HG02981 (cell line): Measurements from ENCODE around the gene TMEM176B.
"Not testable (repeated sequence)": the region's sequence is repeated elsewhere in the genome, so short reads cannot be mapped to it uniquely, and the experiment has no call there.

Source experiments
- ATAC-seq: cut with Tn5 transposase; IDR thresholded peaks from one replicate; pipeline ENCODE4 v1.9.1; 2021; ENCODE audit warnings: mild to moderate bottlenecking, moderate library complexity; ENCODE audit not compliant: unreplicated experiment

TMEM176B gene

DNA sequence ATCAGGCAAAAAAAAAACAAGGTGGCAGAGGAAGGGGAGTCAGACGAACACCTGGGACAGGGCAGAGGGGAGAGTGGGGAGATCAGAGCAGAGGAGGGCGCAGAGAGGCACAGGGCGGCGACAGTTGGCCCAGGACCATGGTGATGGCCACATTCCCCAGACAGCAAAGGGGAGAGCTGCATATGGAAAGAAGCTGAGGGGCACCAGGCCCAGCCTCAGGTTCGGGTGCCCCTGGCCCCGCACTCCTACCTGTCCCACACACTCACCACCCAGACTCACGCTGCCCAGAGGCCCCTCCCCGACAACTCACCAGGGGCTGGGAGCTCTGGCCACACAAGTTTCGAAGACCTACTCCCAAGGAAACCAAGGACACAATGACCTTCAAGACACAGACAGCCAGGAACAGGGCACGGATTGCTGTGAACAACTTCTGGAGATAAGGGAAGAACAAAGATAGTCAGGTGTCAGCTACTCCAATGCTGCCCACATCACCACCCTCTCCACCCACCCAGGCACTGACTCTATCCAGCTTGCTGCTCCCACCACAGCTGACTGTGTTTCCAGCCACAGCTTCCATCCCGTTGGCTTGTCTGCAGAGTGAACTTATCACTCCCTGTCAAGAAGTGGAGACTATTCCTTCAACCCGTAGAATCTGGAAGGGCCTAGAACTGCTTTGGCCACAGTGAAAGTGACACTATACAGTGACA is 8.3 kb downstream of the TMEM176B start:
- no peak for ATAC-seq

DNA sequence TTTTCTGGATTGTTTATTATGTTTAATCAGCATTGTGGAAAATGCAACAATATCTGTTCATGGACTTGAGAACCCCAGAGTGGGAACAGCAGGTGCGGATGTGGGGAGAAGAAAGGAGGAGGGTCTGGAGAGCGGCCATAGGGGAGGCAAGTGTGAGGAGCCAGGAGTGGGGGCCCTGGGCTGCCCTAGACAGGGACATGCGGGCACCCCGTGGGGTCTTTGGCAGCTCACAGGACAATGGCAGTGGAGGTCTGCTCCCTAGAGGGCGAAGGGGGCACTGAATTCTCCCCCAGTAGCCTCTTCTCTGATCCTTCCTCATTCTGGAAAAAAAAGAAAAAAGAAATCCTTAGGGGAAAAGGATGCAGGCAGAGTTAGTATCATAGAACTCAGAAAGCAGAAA is 8.9 kb downstream of the TMEM176B start:
- no peak for ATAC-seq

DNA sequence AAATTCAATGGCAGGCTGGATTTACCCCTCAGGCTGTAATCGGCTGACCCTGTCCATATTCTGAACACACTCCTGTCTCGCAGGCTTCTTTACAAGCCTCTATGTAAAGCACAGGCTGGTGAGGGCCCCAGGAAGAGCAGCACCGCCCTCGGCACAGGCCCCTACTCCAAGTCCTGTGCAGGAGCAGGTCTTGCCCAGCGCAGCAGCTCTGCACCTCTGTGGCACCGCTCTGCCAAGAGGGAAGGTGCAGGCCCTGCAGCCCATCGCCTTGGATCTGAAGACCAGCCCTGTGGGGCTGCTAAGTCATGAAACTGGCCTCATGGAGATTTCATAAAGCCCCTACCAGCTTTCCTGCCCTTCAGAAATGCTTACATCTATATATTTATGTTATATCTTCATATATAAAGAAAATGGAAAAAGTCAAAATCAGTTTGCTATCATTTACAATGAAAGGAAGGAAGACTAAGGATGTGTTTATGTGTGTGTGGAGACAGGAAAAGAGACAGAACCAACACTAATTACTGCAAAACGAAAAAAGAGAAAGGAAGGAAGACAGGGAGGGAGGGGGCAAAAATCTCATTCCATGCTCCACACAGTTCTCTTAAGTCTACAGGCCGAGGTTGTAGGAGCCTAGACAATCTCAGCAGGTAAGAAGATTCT is 9.6 kb downstream of the TMEM176B start:
- no peak for ATAC-seq

DNA sequence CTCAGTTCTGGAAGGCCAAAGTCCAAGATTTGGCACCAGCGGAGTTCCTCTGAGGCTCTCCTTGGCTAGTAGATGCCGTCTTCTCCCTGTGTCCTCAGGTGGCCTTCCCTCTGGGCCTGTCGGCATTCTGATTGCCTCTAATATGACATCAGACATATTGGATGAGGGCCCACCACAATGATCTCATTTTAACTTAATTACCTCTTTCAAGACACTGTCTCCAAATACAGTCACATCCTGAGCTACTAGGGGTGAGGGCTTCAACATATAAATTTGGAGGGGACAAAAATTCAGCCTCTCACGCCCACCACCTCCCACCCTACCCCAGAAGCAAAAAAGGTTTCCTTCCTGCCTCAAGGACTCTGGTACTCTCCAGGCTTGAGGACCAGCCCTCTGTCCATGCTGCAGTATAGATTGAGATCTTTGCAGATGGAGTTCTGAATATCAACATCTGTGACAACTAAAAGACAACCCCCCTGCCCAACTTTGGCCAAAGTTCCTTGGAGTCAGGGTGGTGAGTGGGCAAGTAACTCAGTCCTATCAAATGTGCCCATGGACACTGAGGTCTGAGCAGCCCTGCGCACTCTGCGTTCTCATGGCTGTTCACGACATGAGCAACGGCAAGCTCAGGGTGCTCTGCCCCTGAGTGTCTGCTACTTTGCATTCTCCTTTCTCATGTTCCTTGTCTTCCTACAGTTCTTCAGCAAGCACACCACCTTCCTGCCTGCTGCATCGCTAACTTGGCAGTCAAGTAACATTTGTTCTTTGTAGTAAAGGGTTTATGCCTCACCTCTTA is 11.5 kb downstream of the TMEM176B start:
- no peak for ATAC-seq

DNA sequence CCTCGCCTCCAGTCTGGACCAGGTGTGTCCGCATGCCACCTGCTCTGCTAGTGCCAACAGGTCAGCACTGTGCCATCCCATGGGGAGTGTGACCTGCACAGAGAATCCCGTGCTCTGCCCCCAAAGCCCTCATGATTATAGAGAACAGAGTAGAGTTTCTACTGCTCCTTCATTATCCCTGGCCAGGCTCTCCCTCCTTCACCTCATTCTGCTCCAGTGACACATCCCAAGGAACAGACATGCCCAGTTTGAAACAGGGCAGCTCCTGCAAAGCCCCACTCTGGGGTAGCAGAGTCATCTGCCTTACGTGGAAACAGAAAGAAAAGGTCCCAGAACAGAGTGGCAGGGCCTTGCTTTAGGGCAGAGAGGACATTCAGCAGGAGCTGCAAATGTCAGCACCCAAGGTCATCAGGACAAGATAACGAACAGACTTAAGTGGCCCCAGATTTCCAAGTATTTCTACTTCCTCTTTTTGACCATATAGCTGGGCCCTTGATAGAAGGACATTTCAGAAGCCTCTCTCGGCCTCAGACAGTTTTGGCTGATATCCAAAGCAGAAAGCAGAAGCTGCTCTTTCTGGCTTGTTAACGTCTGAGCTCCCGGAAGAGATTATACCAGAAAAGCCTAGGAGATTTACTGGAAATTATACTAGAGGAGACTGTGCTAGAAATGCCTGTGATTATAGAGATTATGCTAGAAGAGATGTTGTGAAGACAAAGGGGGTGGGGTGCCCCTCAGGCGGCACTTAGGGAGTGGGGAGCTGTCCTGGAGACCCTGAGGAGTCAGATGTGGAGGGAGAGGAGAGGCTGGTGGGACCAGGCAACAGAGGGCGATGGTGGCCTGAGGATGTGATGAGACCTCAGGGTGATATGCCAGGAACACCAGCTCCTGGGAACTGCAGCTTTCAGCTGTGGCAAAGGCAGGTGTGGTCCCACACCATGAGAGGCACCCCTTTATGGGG is 12.6 kb downstream of the TMEM176B start:
- ATAC-seq: peak; percentile 57

DNA sequence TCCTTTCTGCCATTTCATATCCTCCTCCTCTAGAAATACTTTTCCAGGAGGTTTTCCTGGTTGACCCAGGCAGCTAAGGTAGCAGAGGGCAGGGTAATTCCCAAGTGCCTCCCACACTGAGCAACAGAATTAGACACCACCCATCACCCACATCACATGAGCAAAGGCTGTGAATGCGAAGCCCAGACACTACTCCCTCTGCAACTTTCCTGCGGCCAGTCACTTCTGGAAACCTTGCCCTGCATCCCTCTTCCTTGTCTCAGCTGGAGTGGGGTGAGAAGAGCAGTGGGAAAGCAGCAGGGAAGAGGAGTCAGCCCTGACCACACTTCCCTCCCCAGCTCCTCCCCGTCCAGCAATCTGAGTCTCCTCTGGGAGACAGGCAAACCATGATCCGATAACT is 15.2 kb downstream of the TMEM176B start:
- no peak for ATAC-seq

DNA sequence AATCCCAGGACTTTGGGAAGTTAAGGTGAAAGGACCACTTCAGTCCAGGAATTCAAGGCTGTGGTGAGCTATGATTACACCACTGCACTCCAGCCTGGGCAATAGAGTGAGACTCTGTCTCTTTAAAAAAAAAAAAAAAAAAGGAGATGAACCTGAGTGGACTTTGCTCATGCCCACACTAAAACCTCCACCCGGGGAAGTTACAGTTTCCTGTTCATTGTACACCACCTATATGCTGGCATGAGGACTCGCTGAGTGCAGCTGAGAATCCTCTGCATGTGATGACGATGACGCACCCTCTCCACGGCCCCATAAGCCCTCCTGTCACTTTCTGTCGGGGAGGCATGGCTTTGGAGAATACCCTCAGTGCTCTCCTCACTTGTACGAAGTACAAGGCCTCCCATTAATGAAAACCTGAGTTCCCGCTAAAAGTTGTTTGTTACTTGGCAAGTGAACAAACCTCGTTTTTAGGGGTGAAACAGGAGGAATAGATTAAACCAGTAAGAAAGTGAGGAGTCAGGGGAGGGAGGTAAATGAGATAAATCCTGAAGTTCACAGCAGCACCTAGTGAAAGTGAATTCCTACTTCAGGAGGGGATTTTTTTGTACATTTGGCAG is 15.9 kb downstream of the TMEM176B start:
- no peak for ATAC-seq

DNA sequence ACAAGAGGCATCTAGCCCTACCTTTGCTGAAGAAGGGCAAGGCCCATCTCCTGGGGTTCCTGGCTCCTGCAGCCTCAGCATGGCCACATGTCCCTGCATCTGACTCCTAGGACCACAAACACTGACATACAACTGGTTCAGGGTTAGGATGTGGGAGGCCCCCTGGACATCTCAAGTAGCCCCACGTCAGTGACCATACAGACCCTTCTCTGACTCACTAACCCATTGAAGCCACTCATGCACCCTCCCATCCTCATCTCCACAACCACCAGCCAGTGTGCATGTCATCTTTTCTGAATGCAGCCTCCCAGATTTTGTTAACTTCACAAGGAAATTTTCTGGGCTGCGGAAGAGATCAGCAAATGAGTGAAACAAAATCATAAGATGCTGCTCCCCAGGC is 18.2 kb downstream of the TMEM176B start:
- no peak for ATAC-seq

DNA sequence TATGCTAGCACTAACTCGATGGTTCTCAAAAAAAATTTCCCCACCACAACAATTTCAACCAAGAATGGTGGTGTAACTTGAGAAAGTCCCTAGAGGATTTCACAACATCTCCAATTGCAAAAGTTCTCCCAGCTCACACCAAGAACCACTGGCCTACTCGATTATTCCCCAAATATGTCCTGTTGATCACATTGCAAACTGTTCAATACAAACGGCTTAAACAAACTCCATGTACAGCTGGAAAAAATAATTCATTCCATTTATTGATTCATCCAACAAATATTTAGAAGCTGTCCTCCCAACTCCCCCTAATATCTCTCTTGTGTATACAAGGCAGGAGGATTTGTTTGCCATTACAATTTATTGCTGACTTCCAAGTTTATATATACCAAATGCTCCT is 19.1 kb downstream of the TMEM176B start:
- ATAC-seq: no peak

DNA sequence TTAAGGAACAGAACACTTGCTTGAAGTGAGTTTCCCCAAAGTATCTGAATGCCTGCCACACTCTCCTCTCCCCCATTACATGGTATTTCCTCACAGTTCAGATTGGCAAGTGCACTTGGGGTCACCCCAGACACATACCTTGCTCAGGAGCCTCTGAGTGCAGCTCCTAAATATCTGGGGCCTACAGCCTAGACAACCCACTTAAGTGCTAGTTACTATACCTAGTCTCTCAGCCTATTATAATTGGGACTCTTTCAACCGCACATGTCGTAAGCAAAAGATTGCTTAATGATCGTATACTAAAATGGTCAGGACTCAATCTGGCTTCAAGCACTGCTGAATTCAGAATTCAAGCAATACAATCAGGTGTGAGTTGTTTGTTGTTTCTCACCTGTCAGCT is 19.9 kb downstream of the TMEM176B start:
- no peak for ATAC-seq

DNA sequence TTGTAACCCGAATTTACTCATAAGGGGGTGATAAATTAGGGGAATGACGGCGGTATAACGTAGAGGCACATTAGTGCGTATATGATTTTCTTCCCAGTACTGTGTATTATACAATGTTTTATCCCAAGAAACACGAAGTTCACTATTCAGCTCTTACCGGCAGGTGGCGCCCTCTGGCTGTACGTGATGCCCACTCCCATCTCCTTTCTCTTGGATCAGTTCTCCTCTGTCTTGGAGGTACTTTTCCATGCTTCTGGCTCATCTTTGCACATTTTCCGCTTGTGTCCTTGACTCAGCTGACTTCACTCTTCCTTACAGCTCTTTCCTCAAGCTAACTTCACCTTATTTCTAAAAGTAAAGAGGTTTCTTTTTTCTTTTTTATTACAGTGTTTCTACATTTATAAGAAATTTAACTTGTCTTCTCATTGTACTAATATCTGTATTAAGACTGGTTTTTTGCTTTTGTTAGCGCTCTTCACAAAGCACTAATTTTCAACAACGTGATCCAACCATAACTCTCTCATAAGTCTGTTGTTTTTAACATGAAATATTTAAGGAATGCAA is 21.3 kb downstream of the TMEM176B start:
- ATAC-seq: no peak

DNA sequence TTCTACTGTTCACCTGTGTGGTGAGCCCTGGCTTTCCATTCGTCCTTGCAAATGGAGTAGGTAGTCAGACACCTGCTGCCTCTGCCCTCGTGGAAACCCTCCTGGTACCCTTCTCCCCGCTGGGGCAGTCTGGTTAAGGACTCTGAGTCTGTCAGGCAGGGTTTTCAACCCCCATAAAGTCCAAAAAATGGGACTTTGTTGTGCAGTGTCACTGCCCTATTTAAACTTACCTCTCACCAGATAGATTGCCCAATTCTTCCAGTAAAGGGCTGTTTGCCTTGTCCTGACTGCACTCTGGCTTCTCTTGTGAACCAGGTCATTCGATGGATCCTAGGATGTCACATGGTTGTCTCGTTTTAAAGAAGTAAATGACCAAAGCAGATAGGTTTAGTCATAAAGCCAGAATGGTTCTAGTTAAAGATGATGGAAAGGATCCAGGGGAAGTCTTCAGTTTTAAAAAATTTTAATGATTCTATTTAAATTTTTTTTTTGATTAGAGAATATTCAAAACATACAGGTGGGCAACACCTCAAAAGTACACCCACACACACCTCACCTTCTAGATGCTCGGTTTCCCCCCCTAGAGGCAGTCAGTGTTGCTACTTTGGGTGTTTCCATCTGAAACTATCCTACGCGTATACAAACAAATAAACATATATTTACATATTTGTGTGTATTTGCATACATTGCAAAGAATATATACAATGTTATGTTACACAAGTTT is 22.0 kb downstream of the TMEM176B start:
- ATAC-seq: no peak

DNA sequence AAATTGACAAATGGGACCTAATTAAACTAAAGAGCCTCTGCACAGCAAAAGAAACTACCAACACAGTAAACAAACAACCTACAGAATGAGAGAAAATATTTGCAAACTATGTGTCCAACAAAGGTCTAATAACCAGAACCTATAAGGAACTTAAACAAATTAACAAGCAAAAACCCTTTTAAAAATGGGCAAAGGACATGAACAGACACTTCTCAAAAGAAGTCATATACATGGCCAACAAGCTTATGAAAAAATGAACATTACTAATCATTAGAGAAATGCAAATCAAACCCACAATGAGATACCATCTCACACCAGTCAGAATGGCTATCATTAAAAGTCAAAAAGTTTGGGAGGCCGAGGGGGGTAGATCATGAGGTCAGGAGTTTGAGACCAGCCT is 26.0 kb downstream of the TMEM176B start:
- ATAC-seq: not testable (repeated sequence)

DNA sequence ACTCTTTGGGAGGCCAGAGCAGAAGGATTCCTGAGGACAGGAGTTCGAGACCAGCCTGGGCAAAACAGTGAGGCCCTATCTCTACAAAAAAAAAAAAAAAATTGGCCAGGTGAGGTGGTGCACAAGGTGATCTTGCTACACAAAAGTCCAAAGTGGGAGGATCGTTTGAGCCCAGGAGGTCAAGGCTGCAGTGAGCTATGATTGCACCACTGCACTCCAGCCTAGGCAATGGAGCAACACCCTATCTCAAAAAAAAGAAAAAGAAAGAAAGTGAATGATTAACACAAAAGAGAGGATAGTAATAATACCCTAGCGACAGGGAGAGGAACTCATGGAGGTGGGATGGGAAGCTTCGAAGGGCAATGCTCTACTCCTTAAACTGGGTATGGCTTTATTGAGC is 30.4 kb downstream of the TMEM176B start:
- no peak for ATAC-seq

DNA sequence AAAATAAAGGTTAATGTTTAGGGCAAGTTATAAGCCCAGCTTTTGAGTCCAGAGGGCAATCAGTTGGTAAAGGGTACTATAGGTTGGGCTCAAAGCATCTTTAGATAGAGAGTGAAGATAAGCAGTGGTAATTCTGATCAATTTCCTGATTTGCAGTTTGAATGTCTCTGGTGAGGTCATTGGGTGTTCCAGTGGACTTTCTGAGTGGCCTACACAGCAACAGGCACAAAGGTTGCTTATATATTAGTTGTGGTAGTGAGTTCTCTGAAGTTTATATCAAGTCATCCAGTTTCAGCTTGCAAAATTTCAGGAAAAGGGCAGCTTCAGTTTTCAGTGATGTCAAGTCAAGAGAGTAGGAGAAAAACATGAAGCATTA is 33.8 kb downstream of the TMEM176B start:
- ATAC-seq: no peak

DNA sequence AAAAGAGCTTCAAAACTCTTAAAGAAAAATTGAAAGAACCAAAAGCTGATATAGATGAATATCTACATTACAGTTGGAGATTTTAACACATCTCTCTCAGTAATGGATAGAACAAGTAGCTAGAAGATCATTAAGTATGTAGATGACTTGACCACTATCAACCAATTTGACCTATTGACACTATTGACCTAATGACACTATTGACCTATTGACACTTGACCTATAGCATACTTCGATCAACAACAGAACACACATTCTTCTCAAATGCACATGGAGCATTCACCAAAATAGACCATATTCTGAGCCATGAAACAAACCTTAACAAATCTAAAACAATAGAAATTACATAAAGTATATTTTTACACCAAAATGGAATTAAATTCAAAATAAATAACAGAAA is 40.7 kb downstream of the TMEM176B start:
- ATAC-seq: no peak

DNA sequence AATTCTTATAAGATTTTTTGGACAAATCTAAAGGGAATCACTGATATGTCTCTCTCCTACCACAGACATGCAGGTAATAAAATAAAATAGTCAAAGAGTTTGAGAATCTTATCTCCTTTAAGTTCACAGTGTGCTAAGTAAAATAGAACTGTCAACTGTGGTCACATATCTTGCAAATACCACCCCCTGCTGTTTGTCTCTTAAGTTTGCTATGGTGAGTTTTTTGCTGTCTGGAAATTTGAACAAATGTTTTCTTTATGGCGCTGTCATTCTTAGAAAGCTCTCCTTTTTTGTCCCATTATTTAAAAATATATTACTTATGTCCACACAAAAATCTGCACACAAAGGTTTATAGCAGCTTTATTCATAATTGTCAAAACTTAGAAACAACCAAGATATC is 43.3 kb downstream of the TMEM176B start:
- ATAC-seq: no peak

DNA sequence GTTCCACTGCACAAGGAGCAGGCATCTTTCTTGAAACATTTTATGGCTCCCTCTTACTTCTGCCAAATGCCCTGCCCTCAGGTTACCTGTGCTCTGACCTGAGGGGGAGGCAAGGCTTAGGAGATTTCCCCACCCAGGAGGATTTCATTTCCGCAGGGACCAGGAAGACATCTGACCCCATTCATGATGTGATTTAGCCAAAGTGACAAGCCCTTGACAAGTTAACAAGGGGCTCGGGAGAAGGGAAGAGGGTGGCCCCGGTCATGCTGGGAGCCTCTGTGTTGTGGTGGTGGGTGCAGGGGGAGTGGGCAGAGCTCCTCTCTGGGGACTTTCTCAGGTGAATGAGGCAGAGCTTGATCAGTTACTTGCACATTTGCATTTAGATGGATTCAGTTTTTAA is 44.0 kb downstream of the TMEM176B start:
- ATAC-seq: no peak

DNA sequence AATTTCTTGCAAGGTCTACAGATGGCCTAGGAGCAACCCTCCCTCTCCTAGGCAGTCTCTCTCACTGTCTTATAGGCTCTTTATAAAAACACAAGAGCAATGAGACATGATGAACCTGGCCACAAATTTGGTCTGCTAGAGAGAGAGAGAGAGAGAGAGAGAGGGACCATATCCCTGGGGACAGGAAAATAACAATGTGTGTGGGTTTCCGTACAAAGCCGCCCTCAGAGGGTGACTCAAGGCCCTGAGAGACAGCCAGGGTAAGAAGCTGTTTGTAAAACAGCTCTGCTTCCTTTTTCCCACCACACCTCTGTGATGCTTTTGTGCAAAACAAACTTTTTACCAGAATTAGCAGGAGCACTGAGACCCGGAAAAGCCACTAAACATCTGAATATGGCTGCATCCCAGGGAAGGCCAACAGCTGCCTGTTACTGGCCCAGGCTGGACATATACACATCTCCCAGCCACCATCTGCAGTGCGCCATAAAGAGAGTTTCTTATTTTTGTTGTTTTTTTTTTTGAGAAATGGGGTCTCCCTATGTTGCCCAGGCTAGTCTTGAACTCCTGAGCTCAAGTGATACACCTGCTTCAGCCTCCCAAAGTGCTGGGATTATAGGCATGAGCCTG is 44.6 kb downstream of the TMEM176B start:
- ATAC-seq: no peak
